CD4-positive, alpha-beta T cell treated with Interleukin-17A for 1 hour (primary cell): ENCODE results near the gene TYMP.

Source experiments
- DNase-seq: peaks from one replicate; pipeline ENCODE4 v3.0.0-alpha.2; 2020

The TYMP gene

DNA sequence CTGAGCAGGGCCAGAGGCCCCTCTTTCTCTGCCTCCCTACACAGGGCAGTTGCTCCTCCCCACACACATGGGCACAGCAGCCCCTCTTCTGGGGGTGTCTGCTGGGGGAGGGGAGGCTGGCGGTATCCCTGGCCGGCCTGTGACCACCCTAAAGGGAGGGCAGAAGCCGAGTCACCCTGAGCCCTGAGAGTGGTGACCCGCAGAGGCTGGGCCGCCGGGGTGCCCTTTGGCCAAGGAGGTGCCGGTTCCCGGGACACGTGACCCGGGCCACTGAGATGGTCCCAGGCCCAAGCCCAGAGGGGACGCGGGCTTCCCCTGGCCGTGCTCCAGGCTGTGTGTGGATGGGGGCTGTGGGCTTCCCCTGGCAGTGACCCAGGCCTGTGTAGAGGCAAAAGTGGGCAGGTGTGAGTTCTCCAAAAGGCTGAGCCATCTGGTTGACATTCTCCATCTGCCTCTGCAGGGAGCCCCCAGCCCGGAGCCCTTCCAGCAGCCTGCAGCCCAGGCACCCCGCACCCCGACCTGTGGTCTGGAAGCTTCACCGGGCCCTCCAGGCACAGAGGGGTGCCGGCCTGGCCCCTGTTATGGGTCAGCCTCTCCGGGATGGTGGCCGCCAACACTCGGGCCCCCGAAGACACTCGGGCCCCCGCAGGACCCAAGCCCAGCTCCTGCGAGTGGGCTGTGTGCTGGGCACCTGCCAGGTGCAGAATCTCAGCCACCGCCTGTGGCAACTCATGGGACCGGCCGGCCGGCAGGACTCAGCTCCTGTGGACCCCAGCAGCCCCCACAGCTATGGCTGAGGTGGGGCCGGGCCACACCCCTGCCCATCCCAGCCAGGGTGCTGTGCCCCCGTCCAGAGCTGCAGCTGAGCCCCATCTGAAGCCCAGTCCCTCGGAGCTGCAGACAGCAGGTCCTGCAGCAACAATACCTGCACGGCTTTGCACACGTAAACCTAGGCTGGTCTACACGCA, 47.4 kb downstream of the TYMP start:
- DNase-seq = no peak

DNA sequence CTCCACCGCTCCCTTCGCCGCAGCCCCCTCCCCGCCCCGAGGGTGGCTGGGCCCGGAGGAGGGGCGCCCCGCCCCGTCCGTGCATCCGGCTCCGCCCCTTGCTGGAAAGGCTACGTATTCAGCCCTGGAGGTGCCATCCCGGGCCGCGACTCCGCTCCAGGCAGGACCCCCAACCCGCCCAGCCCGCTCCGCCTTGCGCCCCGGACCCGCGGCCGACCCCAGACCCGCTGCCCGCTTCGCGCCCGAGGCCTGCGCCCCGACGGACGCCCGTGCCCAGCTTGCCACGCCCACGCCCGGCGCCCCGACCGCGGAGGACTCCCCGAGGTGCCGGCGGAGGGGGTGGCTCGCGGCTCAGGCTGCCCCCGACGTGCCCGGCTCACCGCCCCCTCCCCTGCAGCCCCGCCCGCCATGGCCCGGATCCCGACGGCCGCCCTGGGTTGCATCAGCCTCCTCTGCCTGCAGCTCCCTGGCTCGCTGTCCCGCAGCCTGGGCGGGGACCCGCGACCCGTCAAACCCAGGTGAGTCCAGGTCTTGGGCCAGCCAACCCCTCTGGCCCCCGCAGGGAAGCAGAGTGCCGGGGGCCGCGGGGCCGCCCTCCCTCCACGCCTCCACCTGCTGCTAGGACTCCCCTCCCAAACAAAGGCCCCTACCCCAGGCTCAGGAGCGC, 48.2 kb downstream of the TYMP start, which contains the start of gene ADM2:
Gene ADM2, plus strand, starts transcription at position 104 of the 667 bp plus-strand sequence. Its CDS starts 305 bp downstream, at position 409.
- peak; percentile 72 for DNase-seq

DNA sequence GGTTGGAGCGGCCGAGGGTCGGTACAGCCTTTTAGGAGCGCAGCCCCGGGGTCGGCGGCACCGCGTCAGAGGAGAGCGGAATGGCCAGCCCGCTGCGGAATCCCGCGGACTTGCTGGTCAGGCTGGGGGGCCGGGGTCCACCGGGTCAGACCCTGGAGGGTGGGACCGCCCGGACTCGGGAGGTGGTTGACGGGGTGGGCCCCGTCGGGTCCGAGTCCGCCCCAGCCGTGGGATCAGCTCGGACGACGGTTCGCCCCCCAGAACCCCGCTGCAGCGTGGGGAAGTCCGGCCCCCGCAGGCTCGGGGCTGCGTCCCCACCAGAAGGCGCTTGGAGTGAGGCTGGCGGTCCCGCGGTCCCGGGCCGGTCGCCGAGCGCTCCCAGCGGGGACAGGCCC, 48.8 kb downstream of the TYMP start:
- DNase-seq = no peak

DNA sequence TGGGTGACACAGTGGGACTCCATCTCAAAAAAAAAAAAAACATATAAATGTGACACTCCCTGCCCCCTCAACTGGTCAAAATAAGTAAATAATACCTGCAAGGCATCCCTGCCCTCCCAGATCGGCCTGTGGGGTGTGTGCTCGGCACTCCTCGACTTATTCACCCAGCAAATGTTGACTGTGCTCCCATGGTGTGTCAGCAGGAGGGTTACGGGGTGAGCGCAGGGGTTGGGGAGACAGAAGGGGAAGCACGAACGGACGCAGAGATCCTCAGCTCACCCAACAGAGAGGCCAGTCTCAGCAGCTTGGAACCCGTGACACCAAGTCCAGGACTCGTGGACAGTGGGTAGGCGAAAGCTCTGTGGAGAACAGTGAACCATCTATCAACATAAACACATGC, 50.1 kb downstream of the TYMP start:
- no peak for DNase-seq

DNA sequence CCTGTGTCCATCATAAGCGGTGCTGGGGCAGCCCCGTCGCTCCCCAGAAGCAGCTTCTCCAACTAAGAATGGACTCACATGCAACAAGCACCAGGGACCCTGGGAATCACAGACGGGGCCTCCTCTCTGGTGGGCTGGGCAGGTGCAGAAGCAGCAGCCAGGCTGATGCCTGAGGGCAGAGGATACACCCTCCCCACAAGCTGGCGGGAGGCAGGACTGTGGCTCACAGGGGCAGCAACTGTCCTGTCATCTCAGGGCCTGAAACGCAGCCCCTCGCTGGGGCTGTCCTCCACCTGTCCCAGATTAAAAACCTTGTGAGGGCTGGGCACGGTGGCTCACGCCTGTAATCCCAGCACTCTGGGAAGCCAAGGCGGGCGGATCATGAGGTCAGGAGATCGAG, 51.9 kb downstream of the TYMP start:
- DNase-seq = no peak

DNA sequence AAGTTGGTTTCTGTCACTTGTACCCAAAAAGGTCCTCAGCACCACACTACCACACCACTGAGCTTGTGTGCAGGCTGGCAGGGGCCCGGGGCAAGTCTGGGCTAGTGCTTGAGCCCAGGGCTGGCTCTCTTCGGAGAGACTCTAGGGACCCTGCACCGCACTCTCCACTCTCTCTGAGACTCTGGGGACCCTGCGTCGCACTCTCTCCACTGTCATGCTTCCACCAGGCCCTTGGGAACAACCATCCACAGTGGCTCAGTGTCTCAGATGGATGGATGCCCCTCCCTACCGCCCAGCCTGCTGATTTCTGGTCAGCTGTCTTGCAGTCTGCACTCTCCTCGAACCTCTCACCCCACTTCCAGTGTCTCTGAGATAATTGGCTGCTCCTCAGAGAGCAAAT, 52.9 kb downstream of the TYMP start:
- DNase-seq = no peak
